ENCODE results near the gene COL27A1.

GRCh38 chr9:114259798-114260523 is 104.6 kb downstream of the COL27A1 start:
- no peak for TF ChIP-seq CTCF (conservative IDR thresholded peaks at IDR 0.05; ENCODE audit: low read depth in 2 of 2)
- TF ChIP-seq CREB1 (CRISPR knock-in tag; IDR thresholded peaks at IDR 0.05; ENCODE audit: low read depth): no peak
- TF ChIP-seq POLR2AphosphoS5 (IDR thresholded peaks at IDR 0.05; ENCODE audit: low read depth): no peak
- no peak for TF ChIP-seq EZH2phosphoT487 (IDR thresholded peaks at IDR 0.05; ENCODE audit: unreplicated experiment)

Data from GM23338 (cell line).